SK-N-SH treated with all-trans-retinoic acid at 6 μM for 48 hours (cell line): ENCODE data around the gene CLSTN3.

Experiments
- ATAC-seq: fragments of 200-7000 bp; cut with Tn5 transposase; 3 replicates; pipeline ENCODE4 v1.9.1; 2020; ENCODE audit warnings: mild to moderate bottlenecking, moderate library complexity
- ARNTL ChIP-seq: fragments of 450-650 bp; formaldehyde crosslinking; IDR thresholded peaks from 2 replicates; pipeline ENCODE4 v1.5.0; 2020; ENCODE audit warnings: low read depth, mild to moderate bottlenecking, moderate library complexity, borderline replicate concordance
- BACH2 ChIP-seq: fragments of 250-450 bp; sonication (Bioruptor Pico); IDR thresholded peaks from 2 replicates; pipeline ENCODE4 v1.9.0; 2021; ENCODE audit warnings: mild to moderate bottlenecking, borderline replicate concordance
- CREB5 ChIP-seq: fragments of 250-450 bp; sonication (Bioruptor Pico); IDR thresholded peaks from 2 replicates; pipeline ENCODE4 v1.5.1; 2020; ENCODE audit warnings: low read depth, mild to moderate bottlenecking, moderate library complexity
- CSDC2 ChIP-seq: fragments of 250-450 bp; sonication (Bioruptor Pico); IDR thresholded peaks from 2 replicates; pipeline ENCODE4 v1.5.0; 2020; ENCODE audit warnings: mild to moderate bottlenecking, moderate library complexity
- ESRRG ChIP-seq: fragments of 250-450 bp; sonication (Bioruptor Pico); IDR thresholded peaks from 2 replicates; pipeline ENCODE4 v1.6.1; 2021; ENCODE audit warnings: mild to moderate bottlenecking
- GLIS3 ChIP-seq: fragments of 250-450 bp; sonication (Bioruptor Pico); IDR thresholded peaks from 2 replicates; pipeline ENCODE4 v1.5.0; 2020; ENCODE audit warnings: mild to moderate bottlenecking, moderate library complexity
- ISL1 ChIP-seq: fragments of 250-450 bp; sonication (Bioruptor Pico); IDR thresholded peaks from 2 replicates; pipeline ENCODE4 v2.1.2; 2022; ENCODE audit warnings: mild to moderate bottlenecking, moderate library complexity
- OSR1 ChIP-seq: fragments of 250-450 bp; sonication (Bioruptor Pico); IDR thresholded peaks from 2 replicates; pipeline ENCODE4 v1.8.0; 2022; ENCODE audit warnings: moderate library complexity, mild to moderate bottlenecking, inconsistent platforms
- PATZ1 ChIP-seq: fragments of 250-450 bp; sonication (Bioruptor Pico); IDR thresholded peaks from 2 replicates; pipeline ENCODE4 v1.8.0; 2020; ENCODE audit warnings: mild to moderate bottlenecking, moderate library complexity, borderline replicate concordance
- PPARA ChIP-seq: fragments of 250-450 bp; sonication (Bioruptor Pico); IDR thresholded peaks from 2 replicates; pipeline ENCODE4 v1.5.0; 2020; ENCODE audit warnings: mild to moderate bottlenecking, borderline replicate concordance
- RARB ChIP-seq: fragments of 250-450 bp; sonication (Bioruptor Pico); IDR thresholded peaks from 2 replicates; pipeline ENCODE4 v1.8.0; 2021; ENCODE audit warnings: mild to moderate bottlenecking, moderate library complexity
- SNAI2 ChIP-seq: fragments of 250-450 bp; sonication (Bioruptor Pico); IDR thresholded peaks from 2 replicates; pipeline ENCODE4 v1.5.0; 2020; ENCODE audit warnings: mild to moderate bottlenecking, moderate library complexity
- TCF4 ChIP-seq: fragments of 250-450 bp; sonication (Bioruptor Pico); IDR thresholded peaks from 2 replicates; pipeline ENCODE4 v1.8.0; 2021; ENCODE audit warnings: mild to moderate bottlenecking, moderate library complexity, borderline replicate concordance
- TOX ChIP-seq: fragments of 250-450 bp; sonication (Bioruptor Pico); IDR thresholded peaks from 2 replicates; pipeline ENCODE4 v1.8.0; 2021; ENCODE audit warnings: mild to moderate bottlenecking, moderate library complexity, borderline replicate concordance
- TSHZ2 ChIP-seq: fragments of 250-450 bp; sonication (Bioruptor Pico); IDR thresholded peaks from 2 replicates; pipeline ENCODE4 v1.5.0; 2020; ENCODE audit warnings: mild to moderate bottlenecking, moderate library complexity
- ZC3H10 ChIP-seq: fragments of 250-450 bp; sonication (Bioruptor Pico); IDR thresholded peaks from 2 replicates; pipeline ENCODE4 v1.5.1; 2021; ENCODE audit warnings: mild to moderate bottlenecking, moderate library complexity
- ZFP30 ChIP-seq: fragments of 450-650 bp; formaldehyde crosslinking; IDR thresholded peaks from 2 replicates; pipeline ENCODE4 v1.5.0; 2022; ENCODE audit warnings: mild to moderate bottlenecking, moderate library complexity
- ZNF565 ChIP-seq: fragments of 450-650 bp; formaldehyde crosslinking; conservative IDR thresholded peaks from 2 replicates; pipeline ENCODE4 v1.5.0; 2020; ENCODE audit warnings: low read depth, mild to moderate bottlenecking, moderate library complexity
- ZNF70 ChIP-seq: fragments of 450-650 bp; formaldehyde crosslinking; IDR thresholded peaks from 2 replicates; pipeline ENCODE4 v1.5.0; 2020; ENCODE audit warnings: mild to moderate bottlenecking, moderate library complexity
- ZNF8 ChIP-seq: fragments of 450-650 bp; formaldehyde crosslinking; IDR thresholded peaks from 2 replicates; pipeline ENCODE4 v1.5.0; 2020; ENCODE audit warnings: mild to moderate bottlenecking, moderate library complexity
- TF ChIP-seq, protein P1 (sequence below): fragments of 250-450 bp; sonication (Bioruptor Pico); IDR thresholded peaks from 2 replicates; pipeline ENCODE4 v1.5.1; 2021; ENCODE audit warnings: mild to moderate bottlenecking, moderate library complexity

CLSTN3 gene

GRCh38 chr12:7123806-7124522 lies 6.2 kb upstream of the CLSTN3 start:
- TF ChIP-seq TOX (CRISPR knock-in tag) (no peak), ZNF70 (CRISPR knock-in tag) (no peak), CSDC2 (CRISPR knock-in tag) (no peak), GLIS3 (CRISPR knock-in tag) (no peak), ZC3H10 (no peak), ESRRG (CRISPR knock-in tag) (no peak), TSHZ2 (no peak), OSR1 (CRISPR knock-in tag) (no peak), RARB (CRISPR knock-in tag) (no peak), ZFP30 (CRISPR knock-in tag) (no peak), CREB5 (no peak), PATZ1 (CRISPR knock-in tag) (no peak), ZNF8 (CRISPR knock-in tag) (no peak), ISL1 (CRISPR knock-in tag) (no peak), BACH2 (CRISPR knock-in tag) (no peak)
- no peak for ATAC-seq

DNA sequence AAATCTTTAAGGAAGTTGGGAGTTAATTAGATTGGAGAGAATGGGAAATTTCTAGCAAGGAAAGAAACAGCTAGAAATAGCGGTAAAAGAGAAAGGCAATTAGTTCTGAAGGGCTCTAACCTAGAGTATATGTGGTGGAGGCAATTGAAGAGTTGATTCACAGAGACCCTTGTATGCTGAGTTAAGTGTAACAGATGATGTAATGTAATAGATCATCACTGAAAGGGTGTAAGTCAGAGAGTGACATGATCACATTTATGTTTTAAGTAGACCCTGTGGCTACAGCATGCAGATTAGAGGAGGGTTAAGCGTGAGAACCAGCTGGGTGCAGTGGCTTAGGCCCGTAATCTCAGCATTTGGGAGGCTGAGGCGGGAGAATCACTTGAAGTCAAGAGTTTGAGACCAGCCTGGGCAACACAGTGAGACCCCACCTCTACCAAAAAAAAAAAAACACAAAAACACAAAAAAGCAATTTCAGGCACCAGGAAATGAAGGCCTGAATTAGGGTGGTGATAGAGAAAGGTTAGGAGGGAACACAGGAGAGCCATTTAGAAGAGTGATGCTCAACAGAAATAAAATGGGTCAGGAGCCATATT lies 4.4 kb upstream of the CLSTN3 start:
- TF ChIP-seq, protein P1, sequence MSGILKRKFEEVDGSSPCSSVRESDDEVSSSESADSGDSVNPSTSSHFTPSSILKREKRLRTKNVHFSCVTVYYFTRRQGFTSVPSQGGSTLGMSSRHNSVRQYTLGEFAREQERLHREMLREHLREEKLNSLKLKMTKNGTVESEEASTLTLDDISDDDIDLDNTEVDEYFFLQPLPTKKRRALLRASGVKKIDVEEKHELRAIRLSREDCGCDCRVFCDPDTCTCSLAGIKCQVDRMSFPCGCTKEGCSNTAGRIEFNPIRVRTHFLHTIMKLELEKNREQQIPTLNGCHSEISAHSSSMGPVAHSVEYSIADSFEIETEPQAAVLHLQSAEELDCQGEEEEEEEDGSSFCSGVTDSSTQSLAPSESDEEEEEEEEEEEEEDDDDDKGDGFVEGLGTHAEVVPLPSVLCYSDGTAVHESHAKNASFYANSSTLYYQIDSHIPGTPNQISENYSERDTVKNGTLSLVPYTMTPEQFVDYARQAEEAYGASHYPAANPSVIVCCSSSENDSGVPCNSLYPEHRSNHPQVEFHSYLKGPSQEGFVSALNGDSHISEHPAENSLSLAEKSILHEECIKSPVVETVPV: no peak
- TF ChIP-seq ZNF8 (CRISPR knock-in tag) (no peak), ZNF565 (no peak), GLIS3 (CRISPR knock-in tag) (no peak), TCF4 (CRISPR knock-in tag) (no peak), PPARA (CRISPR knock-in tag) (no peak), SNAI2 (CRISPR knock-in tag) (no peak), OSR1 (CRISPR knock-in tag) (no peak), RARB (CRISPR knock-in tag) (no peak), ESRRG (CRISPR knock-in tag) (no peak), TSHZ2 (no peak), BACH2 (CRISPR knock-in tag) (no peak), CSDC2 (CRISPR knock-in tag) (no peak), CREB5 (no peak), ARNTL (no peak)
- ATAC-seq: no peak
